CD4-positive, alpha-beta T cell treated with Interleukin-1 beta for 1 hour (primary cell): Measurements from ENCODE around the gene FOXP2.
"Not testable (repeated sequence)": the region's sequence is repeated elsewhere in the genome, so short reads cannot be mapped to it uniquely, and the experiment has no call there.

Experiments
- DNase-seq, 2 donors: peaks; one replicate each; pipeline ENCODE4 v3.0.0-alpha.2; 2020 to 2022

The FOXP2 gene

DNA sequence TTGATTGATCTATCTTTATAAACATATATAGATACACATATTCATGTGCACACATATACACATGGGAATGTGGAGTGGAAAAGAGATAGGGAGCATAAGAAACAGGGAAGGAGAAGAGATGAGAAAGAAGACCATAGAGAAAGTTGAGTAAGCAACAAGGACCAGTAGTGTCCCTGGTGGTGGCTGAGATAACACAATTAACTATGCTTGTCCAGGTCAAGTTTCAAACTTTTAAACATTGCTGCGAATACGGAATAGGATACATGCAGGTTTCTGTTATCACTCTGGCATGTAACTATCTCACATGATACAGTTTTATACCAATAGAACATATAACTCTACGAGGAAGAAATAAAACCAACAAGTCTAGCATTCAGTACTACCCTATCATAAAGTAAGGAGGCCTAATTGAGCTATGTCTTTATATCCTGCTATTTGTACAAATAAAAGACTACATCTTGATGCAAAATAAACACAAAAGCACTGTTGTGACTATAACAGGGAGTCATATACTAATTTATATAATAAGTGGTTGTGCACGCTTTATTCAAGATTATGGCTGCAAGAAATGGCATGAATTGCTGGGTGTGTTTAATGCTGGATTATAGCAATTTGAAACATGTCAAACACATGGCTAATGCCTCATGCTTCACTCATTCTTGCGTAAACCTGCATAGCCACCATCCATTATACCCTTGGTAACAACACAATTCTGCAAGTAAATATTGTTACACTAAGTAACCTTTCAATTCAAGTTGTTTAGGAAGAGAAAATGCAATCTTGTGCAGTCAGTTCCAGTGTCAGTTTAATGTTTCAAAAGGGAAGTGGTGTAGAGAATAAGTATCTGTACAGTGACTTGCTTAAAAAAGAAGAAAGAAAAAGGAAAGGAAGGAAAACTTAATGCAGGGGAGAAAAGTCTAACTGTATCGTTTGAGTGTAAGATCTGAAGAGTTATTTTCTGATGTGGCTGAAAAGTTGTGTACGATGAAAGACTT, 8.2 kb downstream of the FOXP2 start:
- no peak for DNase-seq

DNA sequence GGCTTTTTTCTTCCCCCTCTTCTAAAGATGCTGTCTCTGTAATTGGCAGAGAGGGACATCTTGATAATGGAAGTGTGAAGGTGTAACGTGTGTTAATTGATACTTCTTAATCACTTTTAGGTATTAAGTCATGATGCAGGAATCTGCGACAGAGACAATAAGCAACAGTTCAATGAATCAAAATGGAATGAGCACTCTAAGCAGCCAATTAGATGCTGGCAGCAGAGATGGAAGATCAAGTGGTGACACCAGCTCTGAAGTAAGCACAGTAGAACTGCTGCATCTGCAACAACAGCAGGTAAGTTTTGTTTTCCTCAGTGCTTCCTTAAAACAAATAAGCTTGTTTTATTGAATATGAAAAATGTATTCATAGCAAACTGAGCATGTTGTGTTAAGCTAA, 11.8 kb downstream of the FOXP2 start:
- DNase-seq, result no peak

DNA sequence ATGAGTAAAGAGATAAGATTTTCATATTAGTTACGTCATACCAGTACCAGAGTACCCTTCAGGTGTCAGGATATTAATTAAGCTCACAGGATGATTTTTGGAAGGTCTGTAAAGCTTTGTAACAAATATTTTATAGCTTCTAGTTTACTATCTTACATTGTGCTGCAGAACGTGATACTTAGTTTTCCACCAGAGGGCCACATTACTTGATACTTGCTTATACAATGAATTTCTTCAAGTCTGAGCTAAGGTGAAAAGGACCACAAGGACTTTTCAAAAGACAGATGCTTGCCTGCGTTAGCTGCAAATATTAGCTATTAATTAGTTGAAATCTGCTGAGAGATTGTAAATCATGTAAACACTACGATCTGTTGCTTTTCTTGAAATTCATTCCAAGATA, 12.2 kb downstream of the FOXP2 start:
- DNase-seq, result no peak

DNA sequence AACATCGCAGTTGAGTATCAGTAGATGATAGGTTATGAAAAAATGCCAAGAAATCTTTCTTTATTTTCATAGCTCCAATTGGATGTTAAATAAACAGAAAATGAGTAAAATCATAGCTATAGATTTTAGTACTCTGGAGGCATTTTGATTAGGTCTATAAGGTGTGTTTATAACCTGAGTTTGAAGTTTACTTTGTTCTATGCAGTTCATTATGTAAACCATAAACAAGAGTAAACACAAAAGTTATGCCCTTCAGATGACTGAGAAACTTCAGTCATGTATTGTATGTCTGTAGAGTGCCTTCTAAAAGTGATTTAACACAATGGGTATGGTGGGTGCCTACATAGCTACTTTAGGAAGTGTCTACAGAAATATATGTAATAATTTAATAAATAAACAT, 13.6 kb downstream of the FOXP2 start:
- DNase-seq, result no peak

DNA sequence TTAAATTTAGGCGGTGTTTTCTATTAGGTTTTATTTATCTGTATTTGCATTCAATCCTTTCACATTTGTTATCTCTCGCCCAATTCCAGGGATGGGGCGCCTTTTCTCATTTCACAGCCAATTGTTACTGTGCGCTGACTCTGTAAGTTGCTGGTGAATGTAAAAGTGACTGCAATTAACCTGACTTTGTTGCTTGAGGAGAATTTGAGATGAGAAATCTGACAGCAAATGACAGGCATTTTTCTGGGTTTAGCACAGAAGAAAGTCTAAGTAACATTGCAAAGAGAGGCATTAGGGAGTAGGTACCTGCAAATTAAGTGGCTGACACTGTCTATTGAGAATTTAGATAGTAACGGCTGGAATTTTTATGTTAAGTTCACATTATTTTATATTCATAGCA, 16.6 kb downstream of the FOXP2 start:
- DNase-seq, result no peak

DNA sequence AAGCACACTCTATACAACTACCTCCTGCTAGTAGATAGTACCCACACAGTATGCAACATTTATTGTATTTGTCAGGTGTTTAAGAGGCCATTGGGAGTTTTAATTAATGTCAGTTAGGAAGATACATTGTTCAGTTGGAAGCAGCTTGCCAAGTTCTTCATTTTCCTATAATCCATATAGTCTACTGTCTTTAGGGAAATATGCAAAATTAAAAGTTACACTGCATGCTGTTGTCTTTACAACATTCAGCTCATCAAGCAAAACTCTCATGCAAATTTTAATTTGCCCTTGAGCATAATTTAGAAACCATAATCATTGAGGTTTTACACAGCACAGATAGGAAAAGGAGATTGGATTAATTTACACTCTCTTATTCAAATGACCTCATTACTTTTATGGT, 17.4 kb downstream of the FOXP2 start:
- no peak for DNase-seq

DNA sequence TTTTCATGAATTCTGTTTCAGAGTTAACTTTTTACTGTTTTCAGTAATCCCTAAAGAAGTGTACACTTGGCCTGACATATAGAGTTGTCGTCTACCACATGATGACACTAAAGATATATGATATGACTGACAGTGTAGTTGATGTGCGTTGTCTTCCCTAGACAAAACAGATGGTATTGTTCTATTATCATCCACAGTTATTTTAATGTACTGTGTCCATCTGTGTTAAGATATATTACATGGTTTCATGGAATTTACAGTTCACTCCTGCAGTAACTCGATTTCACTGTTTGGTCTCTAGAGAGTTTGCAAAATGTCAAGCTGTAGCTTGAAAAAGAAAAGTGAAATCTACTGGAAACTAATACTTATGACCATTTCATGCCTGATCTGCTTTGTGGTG, 18.1 kb downstream of the FOXP2 start:
- DNase-seq, result no peak

DNA sequence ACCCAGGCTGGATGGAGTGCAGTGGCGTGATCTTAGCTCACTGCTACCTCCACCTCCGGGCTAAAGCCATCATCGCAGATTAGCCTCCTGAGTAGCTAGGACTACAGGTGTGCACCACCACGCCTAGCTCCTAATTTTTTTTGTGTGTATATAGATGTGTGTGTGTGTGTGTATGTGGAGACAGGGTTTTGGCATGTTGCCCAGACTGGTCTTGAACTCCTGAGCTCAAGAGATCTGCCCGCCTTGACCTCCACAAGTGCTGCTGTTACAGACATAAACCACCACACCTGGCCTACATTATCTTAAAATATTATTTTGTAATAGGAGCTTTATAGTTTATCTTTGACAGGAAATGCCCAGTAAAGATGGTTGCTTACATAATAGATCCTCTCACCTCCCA, 25.0 kb downstream of the FOXP2 start:
- no peak for DNase-seq

DNA sequence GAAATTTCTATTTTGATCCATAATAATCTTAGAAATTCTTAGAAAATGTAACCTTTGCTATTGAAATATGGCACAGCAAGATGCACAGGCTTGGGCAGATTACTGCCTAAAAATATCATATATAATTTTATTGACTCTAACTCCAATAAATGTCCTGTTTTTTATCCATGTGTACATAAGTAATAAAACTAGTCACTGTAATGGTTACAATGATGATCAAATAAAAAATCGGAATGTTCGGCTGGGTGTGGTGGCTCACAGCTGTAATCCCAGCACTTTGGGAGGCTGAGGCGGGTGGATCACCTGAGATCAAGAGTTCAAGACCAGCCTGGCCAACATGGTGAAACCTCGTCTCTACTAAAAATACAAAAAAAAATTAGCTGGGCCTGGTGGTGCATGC, 26.3 kb downstream of the FOXP2 start:
- DNase-seq, result not testable (repeated sequence)

DNA sequence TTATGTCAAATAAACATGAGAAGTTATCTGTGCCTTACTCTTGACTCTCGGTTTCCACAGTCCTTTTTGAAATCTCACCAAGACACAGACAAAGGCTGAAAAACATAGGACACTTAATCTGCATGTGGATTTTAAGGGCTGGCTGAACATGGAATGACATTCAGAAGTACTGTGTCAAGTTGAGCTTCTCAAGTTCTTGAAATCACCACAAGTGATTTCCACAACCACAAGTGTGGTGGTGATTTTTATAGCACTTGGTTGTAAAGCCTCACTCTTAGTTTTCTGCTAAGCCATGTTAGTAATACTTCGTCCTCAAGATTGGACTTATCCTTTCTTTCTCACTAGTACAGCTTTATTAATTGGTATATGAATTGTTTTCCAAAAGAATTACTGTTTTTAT, 29.6 kb downstream of the FOXP2 start:
- DNase-seq, result no peak

DNA sequence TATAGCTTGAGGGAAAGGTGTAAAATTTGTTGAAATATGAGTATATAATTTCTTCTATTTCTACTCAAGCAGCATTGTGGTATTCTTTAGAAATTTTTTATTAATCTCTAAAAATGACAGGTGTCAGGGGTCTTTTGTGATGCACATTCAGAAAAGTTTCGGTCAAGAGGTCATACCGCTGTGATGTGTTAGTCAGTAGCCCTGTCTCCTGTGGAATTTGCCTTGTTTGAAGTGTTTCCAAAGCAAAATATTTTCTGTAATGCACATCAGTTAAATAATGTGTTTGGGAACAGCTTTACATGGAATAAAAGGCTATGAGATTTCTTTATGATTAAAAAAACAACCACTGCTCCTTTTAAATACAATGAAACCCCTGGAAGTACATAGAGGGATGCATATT, 35.8 kb downstream of the FOXP2 start:
- no peak for DNase-seq

DNA sequence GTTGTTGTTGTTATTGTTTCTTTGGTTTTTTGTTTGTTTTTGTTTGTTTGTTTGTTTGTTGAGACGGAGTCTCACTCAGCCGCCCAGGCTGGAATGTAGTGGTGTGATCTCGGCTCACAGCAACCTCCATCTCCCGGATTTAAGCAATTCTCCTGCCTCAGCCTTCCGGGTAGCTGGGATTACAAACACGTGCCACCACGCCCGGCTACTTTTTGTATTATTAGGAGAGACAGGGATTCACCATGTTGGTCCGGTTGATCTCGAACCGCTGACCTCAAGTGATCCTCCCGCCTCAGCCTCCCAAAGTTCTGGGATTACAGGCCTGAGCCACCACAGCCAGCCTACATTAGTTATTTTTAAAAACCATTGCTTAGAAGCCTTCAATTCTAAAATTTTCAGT, 45.0 kb downstream of the FOXP2 start:
- DNase-seq, result no peak

DNA sequence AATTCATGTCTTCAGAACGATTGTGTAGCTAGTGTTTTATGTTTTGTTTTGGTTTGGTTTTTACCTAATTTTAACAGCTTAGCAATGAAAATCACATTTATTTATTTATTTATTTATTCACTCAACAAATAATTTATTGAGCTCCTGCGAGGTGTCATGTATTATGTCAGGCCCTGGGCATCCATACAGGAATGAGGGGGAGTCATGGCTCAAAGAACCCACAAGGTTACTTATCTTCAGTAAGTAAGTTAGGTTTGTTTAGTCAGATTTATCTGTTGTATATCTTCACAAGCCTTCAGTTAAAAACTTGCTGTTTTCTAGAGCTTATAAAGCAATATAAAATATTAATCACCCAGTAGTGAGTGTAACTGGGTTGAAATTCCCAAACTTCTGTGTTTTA, 45.4 kb downstream of the FOXP2 start:
- DNase-seq, result no peak

DNA sequence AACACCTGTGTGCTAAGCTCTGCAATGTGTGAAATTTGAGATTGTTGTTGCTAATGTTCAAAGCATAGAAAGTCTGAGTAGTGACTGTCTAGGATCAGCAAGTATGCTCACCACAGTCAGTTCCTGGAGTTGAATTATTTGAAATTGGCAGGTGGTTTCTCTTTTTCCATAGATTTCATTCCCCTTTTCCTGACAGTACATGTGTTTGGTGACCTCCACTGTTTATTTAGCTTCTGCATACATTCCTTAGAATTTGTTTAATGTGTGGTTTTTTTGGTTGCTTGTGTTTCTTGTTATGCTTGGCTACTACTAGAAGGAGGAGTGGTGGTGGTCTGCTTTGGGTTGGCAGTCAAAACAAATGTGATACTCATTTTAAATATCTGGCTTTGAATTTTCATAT, 52.3 kb downstream of the FOXP2 start:
- DNase-seq, result no peak

DNA sequence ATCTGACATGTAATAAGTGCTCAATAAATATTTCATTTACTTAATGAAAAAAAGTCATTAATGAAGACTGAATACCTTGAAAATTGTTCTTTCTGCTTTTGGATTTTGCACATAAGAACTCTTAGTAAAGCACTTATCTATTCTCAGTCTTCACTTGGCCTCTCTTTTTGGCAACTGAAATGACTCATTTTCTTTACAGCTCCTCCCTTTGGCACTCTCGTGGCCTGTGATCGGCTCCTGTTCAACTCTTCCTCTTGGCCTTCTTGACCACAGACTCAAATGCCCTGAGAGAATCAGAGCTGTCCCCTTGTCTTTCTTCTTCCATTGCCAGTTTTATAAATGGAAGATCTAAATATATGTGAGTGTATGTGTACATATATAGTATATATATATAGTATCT, 54.2 kb downstream of the FOXP2 start:
- DNase-seq, result no peak

DNA sequence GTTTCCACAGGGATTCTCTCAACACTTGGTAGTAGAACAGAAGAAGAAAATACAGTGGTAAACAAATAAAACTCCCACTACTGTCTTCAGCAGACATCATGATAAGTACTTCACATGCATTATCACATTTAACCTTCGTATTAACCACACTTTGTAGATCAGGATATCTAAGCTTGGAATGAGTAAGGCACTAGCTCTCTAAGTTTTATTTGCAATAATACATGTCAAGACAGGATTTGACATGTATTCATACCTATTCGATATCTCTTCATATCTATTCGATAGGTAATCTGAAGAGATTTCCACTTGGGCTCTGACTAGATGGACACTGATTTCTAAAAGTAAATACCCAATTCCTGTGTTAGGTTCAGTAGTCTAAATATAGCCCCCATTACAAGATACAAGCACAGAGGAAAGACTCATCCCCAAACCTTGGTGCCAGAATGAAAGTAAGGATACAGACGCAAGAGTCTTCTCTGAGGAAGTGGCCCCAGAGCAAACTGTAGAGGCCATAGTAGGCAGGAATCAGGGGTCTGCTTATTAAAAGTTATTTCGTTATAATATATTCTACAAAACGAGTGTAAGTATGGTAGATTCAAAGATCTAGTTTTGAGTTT, 58.4 kb downstream of the FOXP2 start:
- no peak for DNase-seq

DNA sequence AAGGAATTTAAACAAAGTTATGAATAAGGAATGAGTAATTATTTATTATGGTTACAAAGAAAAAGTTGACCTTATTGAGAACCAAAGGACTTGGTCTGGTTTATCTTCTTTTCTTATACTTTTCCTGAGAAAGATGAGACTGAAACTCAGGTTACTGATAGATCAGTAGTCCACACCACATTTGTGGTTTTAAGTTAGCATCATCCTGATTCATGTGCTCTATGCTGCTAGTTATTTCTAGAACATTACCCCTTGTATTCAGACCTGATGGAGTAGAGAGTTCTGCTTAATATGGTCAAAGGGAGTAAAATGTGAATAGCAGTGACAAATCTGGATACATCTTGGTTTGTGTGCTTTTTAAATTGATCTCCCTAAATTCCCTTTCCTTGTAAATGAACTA, 63.8 kb downstream of the FOXP2 start:
- no peak for DNase-seq

DNA sequence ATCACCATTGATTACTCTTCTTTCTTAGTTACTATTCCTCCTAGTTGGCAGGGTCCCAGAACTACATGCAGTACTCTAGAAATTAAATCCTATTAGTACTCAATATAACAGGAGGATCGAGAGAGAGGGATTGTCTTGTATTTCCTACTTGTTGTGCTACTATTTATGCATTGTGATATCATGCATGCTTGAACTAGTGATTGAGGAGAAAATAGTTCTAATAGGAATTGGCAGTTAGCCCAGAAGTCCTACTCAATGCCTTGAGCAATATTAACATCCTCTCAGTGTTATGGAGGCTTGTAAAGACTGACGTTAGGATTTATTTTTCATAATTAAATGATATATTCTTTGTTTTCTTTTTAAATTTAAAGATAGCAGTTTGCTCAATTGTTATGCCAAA, 67.4 kb downstream of the FOXP2 start:
- DNase-seq, result no peak

DNA sequence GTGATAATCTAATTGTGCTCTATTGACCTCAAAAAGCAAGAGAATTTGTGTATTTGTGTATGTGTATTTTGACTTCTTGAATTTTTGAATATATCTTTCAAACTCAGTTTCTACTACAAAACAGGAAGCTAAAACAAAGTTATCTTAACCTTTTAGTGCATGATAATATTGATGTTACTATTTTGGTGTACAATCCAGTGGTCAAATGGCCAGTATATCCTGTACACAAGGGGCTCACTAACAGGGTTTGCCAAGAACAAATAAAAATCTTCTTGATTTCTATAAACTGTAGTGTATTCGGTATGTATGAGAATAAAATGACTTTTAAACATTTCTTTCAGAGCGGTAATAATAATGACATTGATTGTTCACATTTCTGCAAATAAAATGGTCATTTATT, 69.6 kb downstream of the FOXP2 start:
- no peak for DNase-seq

DNA sequence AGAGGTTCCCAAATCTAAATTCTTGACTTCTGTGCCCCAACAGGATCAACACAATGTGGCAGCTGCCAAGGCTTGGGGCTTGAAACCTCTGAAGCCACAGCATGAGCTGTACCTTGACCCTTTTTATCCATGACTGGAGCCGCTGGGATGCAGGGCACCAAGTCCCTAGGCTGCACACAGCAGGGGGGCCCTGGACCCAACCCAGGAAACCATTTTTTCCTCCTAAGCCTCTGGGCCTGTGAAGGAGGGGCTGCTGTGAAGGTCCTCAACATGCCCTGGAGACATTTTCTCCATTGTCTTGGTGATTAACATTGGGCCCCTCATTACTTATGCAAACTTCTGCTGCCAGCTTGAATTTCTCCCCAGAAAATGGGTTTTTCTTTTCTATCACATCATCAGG, 72.6 kb downstream of the FOXP2 start:
- DNase-seq, result no peak

DNA sequence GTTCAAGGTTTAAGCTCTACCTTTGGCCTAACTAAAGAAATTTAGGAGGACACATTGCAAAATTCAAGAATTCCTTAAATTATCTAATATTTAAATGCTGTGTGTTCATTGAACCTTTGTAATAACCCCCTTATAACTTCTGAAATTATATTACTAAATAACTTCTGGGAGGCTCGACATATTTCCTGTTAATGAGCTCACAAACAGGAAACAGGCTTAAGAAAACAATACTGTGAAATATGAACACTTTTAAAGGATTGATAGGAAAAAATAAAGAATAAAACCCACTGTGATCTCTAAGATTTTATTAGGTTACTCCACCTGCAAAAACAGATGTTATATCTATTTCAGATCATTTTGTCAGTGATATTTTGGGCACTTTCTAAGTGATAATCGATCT, 74.1 kb downstream of the FOXP2 start:
- no peak for DNase-seq

DNA sequence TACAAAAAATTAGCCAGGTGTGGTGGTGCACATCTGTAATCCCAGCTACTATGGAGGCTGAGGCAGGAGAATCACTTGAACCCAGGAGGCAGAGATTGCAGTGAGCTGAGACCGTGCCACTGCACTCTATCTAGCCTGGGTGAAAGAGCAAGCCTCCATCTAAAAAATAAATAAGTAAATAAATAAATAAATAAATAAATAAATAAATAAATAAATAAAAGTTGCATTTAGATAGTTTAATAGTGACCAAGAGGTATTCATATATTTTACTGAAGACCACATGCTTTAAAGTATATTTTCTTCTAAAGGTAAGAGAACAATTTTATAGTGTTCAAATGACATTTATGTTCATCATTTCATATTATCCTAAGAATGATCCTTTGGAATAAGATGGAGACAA, 82.9 kb downstream of the FOXP2 start:
- DNase-seq, result not testable (repeated sequence)

DNA sequence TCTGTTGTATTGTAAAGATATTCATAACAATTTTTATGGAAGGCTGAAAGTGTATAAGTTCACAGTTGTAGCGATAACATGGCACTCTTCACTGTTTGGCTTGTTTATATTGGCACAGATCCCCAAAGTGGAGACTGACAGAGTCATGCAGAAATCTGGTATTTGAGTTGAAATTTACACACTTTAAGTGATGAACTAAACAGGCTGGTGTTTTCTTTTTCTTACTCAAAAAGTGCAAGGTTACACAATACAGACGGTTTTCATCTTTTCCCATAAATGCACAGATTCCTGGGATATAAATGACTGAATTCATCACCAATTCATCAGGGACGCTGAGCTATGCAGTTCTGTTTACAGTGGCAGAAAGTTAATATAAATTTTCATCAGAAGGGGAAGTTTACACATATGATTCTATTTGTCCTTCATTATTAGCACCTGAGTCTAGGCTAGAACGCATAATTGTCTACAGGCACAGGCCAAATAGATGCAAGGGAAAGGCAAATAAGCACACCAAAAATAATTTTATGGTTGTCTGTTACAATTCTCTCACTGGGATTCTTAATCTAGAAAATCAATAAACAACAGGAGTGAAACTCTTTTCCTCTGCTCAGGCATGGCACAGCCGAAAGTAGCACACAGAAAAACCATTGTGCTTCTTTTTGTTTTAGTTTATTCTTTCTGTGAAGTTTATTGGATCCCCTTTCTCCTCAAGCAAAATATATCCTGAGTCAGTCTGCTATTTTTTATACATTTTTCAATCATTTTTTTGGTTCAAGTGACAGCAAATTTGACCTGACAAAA, 88.0 kb downstream of the FOXP2 start:
- DNase-seq, result no peak

DNA sequence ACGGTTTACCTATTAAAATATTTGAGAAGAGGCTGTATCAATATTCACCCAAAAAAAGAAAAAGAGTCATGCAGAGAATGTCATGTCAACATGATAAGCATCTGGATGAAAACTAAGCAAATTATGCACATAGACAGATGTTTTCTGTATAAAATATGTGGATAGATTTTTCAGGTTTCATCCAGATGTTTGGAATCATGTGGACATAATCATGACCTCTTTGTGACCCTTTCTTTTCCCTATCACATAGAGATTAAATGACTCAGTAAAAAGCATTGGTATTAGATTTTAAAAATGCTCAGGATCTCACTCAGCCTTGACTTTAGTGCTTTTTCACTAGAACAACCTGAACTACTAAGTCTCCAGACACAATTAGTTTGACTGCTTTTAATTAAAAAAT, 90.0 kb downstream of the FOXP2 start:
- DNase-seq, result no peak
